ENCODE results near the gene IKZF3.

DNA sequence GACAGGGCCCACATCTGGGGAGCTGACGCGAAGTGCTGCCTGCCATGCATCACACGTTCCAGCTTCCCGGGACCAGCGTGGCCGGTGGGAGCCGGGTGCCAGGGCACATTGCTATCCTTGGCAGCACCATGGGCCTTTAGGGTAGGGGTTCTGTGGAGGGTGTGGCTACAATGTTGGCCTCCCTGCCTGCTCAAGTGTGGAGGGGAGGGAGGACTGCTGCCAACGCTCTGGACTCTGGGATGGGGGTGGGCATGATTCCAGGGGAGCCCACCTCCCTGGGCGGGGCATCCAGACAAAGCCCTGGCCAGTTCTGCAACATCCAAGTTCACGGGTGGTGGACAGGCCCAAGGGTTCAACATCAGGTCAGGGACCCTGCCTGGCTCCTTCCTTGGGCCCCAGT lies 112.5 kb downstream of the IKZF3 start:
- TF ChIP-seq, protein P1, sequence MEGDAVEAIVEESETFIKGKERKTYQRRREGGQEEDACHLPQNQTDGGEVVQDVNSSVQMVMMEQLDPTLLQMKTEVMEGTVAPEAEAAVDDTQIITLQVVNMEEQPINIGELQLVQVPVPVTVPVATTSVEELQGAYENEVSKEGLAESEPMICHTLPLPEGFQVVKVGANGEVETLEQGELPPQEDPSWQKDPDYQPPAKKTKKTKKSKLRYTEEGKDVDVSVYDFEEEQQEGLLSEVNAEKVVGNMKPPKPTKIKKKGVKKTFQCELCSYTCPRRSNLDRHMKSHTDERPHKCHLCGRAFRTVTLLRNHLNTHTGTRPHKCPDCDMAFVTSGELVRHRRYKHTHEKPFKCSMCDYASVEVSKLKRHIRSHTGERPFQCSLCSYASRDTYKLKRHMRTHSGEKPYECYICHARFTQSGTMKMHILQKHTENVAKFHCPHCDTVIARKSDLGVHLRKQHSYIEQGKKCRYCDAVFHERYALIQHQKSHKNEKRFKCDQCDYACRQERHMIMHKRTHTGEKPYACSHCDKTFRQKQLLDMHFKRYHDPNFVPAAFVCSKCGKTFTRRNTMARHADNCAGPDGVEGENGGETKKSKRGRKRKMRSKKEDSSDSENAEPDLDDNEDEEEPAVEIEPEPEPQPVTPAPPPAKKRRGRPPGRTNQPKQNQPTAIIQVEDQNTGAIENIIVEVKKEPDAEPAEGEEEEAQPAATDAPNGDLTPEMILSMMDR (IDR thresholded peaks at IDR 0.05): no peak
- TF ChIP-seq POLR2AphosphoS5 (IDR thresholded peaks at IDR 0.05): no peak
- no peak for TF ChIP-seq POLR2A (IDR thresholded peaks at IDR 0.05)
